GM18511 (cell line): Measurements from ENCODE around the gene TMEM178B.
"Not testable (repeated sequence)": the region's sequence is repeated elsewhere in the genome, so short reads cannot be mapped to it uniquely, and the experiment has no call there.

Experiments
- ATAC-seq: cut with Tn5 transposase; IDR thresholded peaks from one replicate; pipeline ENCODE4 v1.9.1; 2021; ENCODE audit warnings: mild to moderate bottlenecking, moderate library complexity; ENCODE audit not compliant: unreplicated experiment

The TMEM178B gene

GRCh38 chr7:141181812-141182211, 107.9 kb downstream of the TMEM178B start:
- ATAC-seq: no peak

DNA sequence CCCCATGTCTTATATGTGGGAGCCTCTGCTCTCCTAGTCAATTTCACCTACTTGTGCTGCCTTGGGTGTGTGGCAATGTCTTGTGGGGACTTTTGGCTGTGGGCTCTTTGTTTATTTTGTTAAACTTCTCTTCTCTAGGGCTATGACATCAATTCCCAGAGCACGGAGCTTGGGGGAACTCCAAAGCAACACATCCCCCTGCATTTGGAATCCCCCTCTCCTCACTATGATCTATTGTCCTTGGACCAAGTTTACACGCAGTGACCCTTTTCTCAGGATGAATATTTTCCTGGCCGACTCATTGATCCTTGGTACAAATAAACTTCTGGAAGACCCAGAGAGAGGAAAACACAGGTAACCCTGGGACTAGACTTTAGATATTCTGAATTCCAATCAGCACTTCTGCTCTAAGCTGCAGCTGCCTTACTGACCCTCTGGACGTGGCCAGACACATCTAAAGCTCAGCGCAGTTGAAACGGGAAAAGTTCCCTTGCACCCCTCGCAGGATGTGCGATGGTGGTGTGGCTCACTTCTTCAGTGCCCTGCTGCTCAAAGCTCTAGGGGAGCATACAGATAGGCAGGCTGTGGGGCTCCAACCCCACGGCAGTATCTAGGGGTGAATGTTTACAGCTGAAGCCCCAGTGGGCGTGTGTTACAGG, 110.8 kb downstream of the TMEM178B start:
- ATAC-seq: no peak

DNA sequence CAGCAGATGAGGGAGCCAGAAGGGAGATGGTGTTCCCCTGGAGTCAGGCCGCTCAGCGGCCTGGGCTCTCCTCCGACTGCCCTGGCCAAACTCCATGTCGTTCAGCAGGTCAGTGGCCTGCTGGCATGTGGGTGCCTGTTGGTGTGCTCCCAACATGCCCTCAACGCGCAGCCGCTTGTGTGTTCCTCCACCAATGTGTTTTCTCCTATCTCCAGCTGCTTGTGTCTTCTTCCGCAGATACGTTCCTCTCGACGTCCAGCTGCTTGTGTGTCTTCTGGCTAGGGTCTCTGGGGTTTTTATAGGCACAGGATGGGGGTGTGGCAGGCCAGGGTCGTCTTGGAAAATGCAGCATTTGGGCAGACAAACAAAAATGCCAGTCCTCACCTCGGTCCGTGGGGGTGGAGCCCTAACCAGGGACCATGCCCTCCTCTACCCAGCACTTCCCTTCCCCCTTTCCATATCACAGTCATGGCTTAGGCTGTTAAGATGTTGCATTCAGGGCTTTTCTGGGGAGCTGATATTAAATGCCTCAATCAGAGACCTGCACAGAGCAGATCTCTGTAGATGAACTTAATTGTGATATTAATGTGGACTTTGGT, 111.6 kb downstream of the TMEM178B start:
- ATAC-seq: no peak

DNA sequence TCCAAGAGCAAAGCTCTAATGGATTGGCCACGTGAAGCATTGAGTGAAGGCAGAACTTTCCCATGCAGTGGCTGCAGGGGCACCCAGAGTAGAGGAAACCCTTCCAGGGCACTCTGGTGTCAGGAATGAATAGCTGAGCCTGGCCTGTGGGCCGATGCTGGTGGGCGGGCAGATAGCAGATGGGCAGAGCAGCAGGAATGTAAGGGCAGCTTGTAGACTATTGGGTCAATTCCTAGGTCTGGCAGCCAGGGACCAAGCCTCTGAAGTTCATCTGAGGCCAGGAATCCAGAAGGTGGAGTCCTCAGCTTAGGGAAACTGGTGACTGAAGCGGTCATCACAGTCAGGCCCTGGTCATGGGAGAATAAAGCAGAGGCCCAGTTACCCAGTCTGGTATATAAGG, 115.4 kb downstream of the TMEM178B start:
- ATAC-seq: no peak

DNA sequence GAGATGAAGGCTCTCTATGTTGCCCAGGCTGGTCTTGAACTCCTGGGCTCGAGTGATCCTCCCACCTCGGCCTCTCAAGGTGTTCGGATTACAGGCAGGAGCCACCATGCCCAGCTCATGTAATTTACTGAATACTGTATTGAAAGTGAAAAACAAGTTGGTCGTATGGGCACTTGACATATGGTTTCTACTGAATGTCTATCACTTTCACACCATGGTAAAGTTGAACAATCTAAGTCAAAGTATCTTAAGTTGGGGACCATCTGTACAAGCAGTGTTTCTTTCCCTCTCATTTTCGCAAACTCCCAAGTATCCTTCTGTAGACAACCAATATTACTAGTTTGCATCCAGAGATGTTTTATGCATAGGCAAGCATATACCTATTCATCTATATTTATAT, 116.6 kb downstream of the TMEM178B start:
- ATAC-seq: no peak

- no peak for ATAC-seq
These were observed 117.4 kb downstream of the TMEM178B start for GRCh38 chr7:141191277-141191676.

DNA sequence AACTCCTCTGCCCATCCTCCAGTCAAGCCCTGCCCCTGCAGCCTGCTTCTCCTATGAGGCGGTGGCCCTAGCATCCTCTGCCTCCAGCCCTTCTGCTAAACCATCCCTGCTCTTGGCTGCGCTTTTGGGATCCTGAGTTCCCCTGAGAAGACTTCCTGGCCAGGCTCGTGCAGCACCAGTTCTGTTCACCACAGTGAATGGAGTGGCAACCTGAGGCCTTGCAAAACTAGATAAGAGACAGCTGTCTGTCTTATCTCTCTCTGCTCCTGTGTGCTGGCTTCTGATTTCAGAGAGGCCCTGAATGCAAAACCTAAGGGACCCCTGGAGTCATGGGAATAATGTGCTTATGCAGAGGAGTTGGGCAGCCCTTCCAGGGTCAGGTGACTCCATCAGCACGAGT, 119.2 kb downstream of the TMEM178B start:
- no peak for ATAC-seq

DNA sequence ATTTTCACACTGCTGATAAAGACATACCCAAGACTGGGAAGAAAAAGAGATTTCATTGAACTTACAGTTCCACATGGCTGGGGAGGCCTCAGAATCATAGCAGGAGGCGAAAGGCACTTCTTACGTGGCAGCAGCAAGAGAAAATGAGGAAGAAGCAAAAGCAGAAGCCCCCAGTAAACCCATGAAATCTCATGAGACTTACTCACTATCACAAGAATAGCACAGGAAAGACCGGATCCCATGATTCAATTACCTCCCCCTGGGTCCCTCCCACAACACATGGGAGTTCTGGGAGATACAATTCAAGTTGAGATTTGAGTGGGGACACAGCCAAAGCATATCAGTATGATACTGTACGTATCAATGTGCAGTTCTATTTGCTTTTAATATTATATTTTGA, 121.9 kb downstream of the TMEM178B start:
- not testable (repeated sequence) for ATAC-seq

GRCh38 chr7:141198194-141198958, 124.5 kb downstream of the TMEM178B start:
- no peak for ATAC-seq

- ATAC-seq: no peak
These were observed 126.6 kb downstream of the TMEM178B start for GRCh38 chr7:141200191-141201108.

DNA sequence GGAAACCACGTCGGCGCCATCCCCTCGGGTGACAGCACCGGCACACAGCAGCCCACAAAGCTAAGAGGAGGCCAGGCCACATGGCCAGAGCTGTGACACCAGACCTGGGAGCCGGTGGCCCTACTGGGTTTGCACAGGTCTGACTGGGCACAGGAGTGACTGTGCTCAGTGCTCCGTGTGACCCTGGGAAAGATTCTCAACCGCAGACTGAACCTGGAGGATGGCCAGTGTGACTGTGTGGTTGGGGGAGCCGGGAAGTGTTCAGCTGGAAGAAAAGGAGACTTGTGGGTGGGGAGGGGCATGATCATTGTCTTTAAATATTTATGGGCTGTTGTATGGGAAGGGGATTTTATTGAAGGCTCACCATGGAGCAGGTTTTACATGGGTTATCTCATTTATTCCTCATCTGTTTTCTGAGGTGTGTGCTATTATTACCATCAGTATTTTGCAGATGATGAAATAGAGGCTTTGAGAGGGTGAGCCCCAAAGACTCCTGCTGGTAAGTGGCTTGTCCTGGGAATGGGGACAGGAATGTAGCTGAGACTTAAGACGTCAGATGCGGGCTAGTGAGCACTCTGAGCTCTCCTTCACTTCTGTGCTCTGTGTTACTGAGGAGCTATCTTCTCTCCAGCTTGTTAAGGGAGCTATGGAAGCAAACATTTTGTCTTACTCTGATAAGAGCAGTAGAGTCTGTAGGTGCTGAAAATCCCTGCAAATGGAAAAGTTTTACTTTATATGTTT, 127.5 kb downstream of the TMEM178B start:
- ATAC-seq: no peak

GRCh38 chr7:141202535-141202934, 128.7 kb downstream of the TMEM178B start:
- ATAC-seq: no peak

DNA sequence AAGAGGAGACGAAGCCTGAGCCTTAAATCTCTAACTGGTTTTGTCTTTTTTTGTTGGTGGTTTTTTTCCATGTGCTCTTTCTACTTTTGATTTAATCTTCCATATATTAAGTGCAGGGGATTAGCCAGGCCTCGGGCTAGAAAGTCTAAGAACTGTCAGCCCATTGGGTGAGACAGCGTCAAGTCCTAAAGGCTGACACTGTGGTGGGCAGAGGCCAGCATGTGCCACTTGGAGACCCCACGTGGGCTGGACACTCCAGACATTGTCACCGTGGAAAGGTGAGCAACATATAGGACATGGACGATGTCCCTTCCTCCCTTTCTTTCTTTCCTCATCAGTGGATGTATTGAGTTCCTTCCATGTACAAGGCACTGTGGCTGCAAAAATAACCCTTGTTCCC, 129.3 kb downstream of the TMEM178B start:
- no peak for ATAC-seq

DNA sequence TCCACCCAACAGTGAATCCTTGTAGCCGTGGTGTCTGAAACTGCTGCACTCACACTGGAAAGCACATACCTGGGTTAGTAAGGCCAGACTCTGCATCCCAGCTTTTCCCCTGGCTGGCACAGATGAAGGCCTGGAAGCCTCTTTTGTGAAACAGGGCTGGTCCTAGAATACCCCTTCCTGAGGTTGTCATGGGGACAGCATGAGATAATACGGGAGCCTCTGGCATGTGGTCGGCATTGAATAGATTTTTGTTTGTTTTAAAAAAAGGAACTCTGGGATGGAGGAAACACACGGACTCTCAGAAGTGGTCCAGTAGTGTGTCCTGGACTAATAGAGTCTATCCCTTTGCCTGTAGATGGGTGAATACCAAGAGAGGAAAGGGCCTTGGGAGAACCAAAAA, 129.7 kb downstream of the TMEM178B start:
- ATAC-seq: no peak

GRCh38 chr7:141207661-141208060, 133.8 kb downstream of the TMEM178B start:
- ATAC-seq: no peak

DNA sequence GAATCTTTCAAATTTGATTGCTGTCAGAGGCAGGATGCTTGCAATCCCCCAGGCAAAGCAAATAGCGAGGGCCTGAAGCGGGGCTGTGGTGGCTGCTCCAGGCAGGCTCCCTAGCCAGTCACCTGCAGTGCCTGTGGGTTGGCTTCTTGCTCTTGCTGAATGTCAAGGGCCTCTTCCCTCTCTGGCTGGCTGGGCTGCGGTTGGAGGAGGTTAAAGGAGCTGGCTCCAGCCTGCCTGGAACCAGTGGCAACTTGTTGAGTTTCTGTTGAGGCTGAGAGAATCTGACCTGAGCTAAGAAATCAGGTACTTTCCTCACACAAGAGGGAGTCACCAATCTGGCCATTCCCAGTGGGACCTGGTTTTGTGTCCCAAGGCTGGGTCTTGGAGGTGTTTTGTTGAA, 134.7 kb downstream of the TMEM178B start:
- no peak for ATAC-seq

- no peak for ATAC-seq
These were observed 135.6 kb downstream of the TMEM178B start for GRCh38 chr7:141209454-141209853.

DNA sequence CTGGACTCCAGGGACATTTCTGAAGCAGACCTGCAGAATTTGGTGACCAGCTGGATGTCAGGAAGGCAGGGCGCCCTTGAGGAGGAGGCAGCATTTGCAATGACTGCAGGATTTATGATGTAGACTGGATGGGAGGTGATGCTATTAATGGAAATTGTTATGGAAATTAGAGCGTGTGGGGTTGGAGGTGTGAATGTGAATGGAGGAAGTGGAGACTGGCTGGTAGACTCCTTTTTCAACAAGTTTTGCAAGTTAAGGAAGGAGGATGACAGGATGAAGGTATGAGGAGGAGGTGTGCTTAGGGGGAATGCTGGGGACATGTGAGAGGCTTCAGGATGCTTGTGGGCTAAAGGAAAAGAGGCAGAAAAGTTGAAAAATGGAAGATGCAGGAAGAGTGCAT, 137.0 kb downstream of the TMEM178B start:
- no peak for ATAC-seq

DNA sequence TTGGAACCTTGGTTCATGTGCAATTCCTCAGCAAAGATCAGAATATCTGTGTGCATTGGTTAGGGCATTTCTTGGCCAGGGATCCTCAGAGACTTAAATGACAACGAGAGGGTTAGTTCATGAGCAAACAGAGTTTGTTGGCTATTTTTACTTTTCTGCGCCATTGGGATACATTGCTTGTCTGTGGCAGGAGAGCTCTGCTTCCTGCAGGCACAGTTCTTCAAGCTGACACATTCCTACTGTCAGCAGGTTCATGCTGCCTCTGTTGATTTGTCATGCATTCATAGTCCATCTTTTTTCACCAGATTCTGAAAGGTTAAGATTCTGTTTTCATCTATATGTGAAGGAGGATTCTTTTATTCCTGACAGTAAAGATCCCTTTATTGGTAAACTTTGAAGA, 139.4 kb downstream of the TMEM178B start:
- no peak for ATAC-seq

DNA sequence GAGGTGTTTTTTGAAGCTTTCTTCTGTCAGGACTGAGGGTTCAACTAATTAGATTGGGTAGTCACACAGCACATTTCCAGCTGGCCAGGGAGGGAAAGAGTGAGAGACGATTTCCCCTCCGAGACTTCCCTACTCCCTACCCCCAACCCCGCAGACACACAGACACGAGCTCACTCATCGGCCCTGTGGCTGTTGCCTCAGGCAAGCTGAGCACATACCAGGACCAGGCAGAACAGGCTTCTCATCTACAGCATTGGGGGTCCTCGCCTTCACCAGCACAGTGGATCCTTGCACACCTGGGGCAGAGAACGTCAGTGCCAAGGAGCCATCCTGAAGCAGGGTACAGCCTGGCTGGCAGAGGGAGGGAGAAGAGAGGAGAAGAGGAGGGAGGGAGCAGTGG, 144.1 kb downstream of the TMEM178B start:
- ATAC-seq: no peak
